Measurements from ENCODE around the gene OGFR.

OGFR gene

DNA sequence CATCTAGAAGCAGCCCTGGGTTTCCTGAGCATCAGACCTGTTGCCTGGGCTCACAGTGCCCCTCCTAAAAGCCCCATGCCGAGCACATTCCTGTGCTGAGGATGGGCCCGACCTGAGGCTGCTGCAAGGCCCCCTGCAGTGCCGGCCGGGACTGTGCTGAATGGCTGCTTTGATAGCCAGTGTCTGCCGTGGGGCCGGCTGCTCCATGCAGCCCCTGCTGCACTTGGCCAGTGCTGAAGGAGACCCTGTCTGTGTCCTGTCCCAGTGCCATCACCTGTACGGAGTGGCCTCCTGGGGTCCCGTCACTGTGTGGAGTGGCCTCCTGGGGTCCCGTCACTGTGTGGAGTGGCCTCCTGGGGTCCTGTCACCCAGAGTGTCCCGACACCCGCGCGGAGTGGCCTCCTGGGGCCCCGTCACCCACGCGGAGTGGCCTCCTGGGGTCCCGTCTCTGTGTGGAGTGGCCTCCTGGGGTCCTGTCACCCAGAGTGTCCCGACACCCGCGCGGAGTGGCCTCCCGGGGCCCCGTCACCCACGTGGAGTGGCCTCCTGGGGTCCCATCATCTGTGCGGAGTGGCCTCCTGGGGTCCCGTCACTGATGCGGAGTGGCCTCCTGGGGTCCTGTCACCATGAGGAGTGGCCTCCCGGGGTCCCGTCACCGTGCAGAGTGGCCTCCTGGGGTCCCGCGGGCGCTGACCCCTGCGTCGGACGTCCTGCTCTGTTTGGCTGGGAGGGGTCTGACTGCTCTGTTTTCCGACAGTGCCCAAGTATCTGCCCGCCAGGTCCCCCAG lies 19.2 kb downstream of the OGFR start:
- TF ChIP-seq, protein P1, sequence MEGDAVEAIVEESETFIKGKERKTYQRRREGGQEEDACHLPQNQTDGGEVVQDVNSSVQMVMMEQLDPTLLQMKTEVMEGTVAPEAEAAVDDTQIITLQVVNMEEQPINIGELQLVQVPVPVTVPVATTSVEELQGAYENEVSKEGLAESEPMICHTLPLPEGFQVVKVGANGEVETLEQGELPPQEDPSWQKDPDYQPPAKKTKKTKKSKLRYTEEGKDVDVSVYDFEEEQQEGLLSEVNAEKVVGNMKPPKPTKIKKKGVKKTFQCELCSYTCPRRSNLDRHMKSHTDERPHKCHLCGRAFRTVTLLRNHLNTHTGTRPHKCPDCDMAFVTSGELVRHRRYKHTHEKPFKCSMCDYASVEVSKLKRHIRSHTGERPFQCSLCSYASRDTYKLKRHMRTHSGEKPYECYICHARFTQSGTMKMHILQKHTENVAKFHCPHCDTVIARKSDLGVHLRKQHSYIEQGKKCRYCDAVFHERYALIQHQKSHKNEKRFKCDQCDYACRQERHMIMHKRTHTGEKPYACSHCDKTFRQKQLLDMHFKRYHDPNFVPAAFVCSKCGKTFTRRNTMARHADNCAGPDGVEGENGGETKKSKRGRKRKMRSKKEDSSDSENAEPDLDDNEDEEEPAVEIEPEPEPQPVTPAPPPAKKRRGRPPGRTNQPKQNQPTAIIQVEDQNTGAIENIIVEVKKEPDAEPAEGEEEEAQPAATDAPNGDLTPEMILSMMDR (conservative IDR thresholded peaks at IDR 0.05) = no peak
- peak overlapping the region; percentile 70; the same call in 1 of the 2 replicates for H3K27ac ChIP-seq

DNA sequence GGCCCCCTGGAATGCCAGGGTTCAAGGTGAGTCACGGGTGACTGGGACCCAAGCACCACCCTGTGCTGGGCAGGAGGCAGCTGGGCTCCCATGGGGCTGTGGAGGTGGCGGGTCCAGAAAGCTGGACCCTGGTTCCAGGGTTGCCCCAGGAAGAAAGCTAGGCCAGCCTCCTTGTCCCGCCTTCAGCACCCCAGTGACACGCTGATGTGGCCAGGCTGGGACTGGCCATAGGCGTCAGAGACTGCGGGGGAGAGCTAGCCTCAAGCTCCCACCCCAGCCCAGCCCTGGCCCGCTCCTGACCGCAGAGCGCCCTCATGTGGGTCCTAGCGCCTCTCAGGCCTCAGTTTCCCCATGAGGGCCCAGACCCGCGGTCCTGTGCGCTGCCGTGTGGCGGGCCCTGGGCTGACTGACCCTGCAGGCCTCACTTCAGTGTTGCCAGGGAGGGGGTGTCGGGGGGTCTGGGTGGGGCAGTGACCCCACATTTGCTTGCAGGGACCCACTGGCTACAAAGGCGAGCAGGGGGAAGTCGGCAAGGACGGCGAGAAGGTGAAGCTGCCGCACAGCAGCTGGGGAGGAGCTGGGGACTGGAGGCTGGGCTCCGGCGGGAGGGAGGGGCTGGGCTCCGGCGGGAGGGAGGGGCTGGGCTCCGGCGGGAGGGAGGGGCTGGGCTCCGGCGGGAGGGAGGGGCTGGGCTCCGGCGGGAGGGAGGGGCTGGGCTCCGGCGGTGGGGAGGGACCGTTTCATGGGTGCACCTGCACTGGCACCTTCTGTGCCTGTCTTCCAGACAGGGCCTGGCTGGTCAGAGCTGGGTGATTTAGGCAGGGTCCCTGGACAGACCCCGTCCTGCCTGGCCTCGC lies 20.1 kb downstream of the OGFR start:
- TF ChIP-seq, protein P1 (conservative IDR thresholded peaks at IDR 0.05) = no peak
- H3K27ac ChIP-seq = peak overlapping the region; percentile 70; the same call in 1 of the 2 replicates

DNA sequence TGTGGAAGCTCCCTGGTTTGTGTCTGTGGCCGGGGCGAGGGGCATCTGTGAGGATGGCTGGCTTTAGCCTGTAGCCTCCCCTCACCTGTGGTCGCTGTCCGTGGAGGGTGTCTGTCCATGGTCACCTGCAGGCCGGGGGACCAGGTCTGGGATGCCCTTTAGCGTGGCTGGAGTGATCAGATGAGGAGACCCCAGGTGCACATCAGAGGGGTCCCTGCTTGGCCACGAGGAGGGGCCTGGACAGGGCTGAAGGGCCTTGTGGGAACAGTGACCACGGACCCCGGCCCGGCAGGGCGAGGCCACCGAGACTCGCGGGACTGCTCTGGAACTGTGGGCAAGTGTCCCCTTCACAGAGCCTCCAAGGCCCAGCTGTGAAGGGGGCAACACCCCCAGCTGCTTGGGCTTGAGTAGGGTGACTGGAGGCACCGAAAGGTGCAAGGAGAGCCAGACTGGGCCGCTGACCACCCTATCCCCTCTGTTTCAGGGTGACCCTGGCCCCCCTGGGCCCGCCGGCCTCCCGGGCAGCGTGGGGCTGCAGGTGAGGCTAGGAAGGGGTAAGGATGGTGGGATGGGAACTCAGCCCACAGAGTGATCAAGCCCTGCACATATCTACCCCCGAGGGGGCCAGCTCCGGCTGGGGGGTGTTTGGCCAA lies 20.8 kb downstream of the OGFR start:
- TF ChIP-seq, protein P1 (conservative IDR thresholded peaks at IDR 0.05) = no peak
- peak overlapping the region; percentile 32 for H3K27ac ChIP-seq

DNA sequence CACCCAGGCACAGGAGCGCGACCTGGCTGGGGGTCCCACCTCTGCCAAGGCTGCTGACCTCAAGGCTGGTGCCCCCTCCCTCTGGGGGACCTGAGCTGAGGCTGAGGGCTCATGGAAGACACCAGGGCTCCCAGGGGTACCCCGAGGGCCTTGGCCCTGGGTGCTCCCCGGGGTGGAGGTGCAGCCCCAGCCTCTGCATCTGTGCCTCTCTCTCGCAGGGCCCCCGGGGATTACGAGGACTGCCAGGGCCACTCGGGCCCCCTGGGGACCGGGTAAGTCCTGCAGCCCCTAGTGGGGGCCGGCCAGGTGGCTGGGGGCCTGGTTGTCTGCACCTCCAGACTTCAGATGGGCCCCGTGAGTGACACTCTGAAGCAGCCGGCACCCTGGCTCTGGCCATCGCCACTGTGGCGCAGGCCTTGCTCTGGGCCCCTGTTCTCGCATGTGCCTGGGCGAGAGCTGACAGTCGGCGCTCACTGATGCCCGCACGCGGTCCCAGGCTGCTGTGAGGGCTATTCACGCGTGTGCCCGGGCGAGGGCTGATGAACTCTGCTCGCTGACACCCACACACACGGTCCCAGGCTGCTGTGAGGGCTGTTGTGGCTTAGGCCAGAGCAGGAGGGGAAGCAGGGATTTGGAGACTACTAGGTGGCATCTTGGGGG lies 21.5 kb downstream of the OGFR start:
- TF ChIP-seq, protein P1 (conservative IDR thresholded peaks at IDR 0.05) = no peak
- H3K27ac ChIP-seq = peak overlapping the region; percentile 32; the same call in 1 of the 2 replicates

DNA sequence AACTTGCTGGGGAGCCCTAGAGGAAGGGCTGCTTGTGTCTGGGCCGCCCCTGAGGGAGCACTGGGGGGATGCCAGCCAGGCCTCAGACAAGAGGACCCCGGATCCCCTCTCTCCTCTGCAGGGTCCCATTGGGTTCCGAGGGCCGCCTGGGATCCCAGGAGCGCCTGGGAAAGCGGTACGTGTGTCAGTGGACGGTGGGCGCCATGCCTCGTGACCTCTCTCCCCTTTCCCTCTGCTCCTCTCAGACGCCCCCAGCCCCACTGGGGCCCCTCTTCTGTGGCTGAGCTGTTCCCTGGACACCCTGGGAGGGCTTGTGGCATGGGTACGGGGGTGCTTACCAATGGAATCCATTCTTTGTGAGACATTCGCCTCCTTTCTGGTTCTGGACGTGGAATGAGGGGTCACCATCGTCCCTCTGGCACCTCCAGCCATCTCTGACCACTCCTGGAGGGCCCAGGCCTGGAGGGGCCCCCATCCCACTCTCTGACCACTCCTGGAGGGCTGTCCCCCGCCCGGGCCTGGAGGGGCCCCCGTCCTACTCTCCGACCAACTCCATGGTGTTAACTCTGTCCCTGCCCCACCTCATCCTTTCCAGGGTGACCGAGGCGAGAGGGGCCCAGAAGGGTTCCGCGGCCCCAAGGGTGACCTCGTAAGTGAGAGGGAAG lies 22.1 kb downstream of the OGFR start:
- TF ChIP-seq, protein P1 (conservative IDR thresholded peaks at IDR 0.05) = no peak
- no peak overlapping the region for H3K27ac ChIP-seq

DNA sequence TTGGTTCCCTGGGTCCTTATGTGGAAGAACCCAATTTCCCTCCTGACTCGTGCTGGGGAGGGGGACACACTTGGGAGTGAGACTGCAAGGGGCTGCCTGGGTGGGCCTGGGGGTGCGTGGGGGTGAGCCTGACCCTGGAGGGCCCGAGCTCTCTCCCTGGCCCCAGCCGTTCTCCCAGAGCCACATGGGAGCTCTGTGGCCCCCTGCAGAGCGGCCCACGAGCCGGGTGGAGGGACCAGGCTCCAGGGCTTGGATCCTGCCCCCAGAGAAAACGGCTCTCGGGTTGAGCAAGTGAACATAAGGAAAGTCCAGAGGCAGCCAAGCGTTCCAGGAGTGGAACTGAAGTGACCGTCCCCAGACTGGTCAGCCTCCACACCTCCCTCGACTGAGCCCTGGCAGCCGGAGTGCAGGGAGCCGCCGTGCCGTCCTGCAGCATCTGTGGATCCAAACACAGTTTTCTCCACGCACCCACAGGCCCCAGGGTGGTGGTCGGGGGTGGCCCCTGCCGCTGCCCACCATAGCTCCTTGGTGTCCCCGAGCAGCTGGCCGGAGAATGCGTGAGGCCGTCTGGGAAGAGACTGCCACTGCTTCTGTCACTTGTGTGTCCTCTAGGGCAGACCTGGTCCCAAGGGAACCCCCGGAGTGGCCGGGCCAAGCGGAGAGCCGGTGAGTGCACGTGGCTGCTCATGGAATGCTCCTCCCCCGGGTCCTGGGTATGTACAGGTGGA lies 22.8 kb downstream of the OGFR start:
- TF ChIP-seq, protein P1 (conservative IDR thresholded peaks at IDR 0.05) = no peak
- H3K27ac ChIP-seq = no peak overlapping the region

All from VCaP (cell line).